Bone marrow (tissue), 2 donors: ENCODE measurements around the gene CTAG1A.
"Not testable (repeated sequence)": the region's sequence is repeated elsewhere in the genome, so short reads cannot be mapped to it uniquely, and the experiment has no call there.

ENCODE experiments used
- DNase-seq, 2 donors: peaks; one replicate each; lab custom pipeline; 2025; lab: John Stamatoyannopoulos, UW

Gene CTAG1A

DNA sequence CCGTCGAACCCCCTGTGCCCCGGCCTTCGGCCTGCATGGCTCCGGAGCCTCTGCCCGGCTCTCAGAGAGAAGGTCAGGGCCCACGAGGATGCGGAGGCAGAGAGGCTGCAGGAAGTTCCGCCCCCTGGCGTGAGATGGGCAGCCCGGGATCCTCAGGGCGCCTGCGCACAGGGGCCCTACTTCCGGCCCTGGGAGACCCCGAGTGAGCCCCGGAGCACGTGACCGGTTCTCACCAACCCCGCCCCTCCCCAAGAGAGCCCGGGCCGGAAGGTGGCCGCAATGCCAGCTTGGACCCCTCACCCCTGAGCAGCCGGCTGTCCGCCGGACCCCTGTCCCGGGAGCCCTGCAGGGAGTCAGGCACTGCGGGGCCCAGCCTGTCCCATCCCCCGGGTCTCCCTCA lies 34.2 kb downstream of the CTAG1A start, which contains the start of gene CTAG1B:
TSS of gene CTAG1B (minus strand) at position 101 of the 400 bp plus-strand sequence. CDS start at position 37, 64 bp downstream.
- not testable (repeated sequence) for DNase-seq

DNA sequence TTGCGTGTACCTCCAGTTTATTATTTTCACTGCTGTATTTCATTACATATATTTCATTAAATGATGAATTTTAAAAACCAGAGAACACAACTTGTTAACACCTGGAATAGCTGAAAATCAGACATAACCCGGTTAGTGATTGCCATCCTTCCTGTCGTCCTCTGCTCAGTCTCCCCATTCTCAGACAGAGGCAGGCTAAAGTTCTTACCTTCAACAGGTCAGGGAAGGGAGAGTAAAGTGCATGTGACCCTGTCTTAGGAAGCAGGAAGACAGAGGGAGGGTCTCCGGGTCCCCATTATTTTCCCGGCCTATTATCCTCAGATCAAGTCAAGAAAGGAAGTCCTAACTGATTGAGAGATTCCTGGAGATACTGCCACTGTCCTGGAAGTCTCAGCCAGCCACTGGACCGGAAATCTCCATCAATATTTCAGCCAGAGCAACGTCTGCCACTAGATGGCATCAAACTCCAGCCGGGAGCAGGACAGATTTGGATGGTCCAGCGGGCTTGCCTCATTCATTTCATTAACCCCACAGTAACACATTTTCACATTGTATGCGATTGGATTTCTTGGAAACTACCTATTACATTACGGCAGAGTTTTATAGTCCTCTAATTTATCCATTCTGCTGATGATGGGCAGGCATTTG lies 36.0 kb downstream of the CTAG1A start:
- not testable (repeated sequence) for DNase-seq

DNA sequence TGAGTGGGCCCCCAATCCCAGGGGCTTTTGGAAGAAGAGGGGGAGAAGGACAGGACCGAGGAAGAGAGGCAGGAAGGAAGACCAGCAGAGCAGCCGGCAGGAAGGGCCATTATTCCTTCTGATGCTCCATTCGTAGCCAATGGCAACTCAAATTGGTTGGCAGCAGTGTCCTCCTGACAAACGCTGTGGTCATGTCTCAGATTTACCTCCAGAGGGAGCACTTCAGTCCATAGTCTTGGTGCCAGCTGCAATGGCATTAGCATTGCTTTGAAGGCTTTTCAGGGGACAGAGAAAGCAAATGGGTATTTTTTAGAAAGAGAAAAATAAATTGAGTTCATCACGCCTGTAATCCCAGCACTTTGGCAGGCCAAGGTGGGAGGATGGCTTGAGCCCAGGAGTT lies 44.0 kb downstream of the CTAG1A start:
- not testable (repeated sequence) for DNase-seq

DNA sequence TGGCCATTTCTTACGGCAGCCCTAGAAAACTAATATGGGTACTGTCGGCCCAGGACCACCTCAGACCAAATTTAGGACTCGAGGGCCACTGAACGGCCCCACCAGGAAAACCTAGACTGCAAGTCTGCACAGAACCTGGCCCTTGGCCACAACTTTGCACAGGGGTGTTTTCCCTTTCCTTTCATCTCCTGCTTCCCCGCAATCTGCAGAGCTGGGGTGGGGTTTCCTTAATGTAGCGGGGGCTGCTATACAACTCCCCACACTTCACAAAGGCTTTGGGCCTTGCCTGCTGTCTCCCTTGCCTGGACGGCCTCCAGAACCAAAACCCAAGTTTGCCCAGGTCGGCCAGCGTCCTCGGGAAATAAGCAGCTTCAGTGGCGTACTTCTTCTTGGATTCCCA lies 46.0 kb downstream of the CTAG1A start:
- DNase-seq = not testable (repeated sequence)

DNA sequence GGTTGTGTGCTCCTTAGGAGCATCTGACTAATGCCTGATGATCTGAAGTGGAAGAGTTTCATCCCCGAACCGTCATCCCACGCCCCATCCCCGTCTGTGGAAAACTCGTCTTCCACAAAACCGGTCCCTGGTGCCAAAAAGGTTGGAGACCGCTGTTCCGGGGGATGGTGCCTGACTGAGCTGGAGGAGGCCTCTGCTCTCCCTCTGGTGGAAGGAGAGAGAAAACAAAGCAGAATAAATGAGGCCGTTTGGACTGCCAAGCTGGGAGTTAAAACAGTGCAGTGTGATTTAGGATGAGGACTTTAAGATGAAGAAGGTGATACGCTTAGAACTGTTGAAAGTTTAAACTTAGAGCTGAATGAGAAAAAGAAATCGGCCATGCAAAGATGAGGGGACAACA lies 48.7 kb downstream of the CTAG1A start:
- not testable (repeated sequence) for DNase-seq
